Germinal center (tissue), 1 donor: Measurements from ENCODE around the gene TTC39B.

ENCODE experiments used
- DNase-seq: peaks from one replicate; pipeline ENCODE4 v3.0.0; 2012; ENCODE audit warnings: mixed read lengths, low spot score

The TTC39B gene

DNA sequence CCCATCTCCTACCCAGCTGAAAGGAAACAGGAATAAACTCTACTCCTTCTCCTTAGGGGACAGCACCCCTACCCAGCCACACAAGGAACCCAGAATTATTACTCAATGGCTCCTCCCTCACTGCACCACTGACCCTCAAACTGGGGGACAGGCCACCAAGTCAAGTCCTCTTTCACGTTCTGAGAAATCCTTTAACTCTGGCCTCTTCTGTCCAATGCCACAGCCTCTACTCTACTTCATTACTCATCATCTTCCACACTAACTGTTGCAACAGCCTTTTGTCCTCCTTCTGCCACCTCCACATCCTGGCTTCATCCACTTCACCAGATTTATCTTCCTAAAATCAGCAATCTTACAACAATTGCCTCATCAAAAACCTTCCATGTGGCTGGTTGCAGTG, 6.8 kb downstream of the TTC39B start:
- no peak for DNase-seq

DNA sequence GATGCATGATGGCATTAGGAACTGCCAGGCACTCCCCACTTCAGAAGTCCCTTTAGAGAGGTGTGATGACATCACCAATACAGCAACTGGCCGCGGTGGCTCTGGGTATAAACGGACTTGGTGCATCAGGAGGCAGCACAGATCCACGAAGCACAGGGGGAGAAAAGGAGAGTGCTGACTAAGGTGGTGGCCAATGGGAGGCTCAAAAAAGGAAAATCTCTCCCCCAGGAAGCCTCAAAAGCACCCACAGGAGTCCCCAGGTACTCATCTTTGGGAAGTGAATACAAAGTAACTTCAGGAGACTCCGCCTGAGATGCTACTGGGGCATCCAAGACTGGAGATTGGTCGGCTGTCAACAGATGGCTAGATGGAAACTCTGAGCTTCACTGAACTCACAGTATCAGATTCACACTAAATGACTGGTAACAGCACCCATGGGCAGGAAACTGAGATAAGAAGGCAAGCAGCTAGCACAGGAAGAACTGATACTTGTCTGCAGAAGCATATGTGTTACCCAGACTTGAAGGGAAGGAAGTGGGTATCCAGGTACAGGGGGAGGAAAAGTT, 7.6 kb downstream of the TTC39B start:
- DNase-seq, result no peak

DNA sequence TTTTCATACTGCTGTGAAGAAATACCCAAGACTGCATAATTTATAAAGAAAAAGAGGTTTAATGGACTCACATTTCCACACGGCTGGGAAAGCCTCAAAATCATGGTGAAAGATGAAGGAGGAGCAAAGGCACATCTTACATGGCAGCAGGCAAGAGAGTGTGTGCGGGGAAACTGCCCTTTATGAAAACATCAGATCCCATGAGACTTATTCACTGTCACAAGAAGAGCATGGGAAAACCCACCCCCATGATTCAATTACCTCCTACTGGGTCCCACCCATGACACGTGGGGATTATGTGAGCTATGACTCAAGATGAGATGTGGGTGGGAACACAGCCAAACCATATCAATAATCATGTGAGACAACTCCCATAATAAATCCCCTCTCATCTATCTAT, 8.7 kb downstream of the TTC39B start:
- no peak for DNase-seq

DNA sequence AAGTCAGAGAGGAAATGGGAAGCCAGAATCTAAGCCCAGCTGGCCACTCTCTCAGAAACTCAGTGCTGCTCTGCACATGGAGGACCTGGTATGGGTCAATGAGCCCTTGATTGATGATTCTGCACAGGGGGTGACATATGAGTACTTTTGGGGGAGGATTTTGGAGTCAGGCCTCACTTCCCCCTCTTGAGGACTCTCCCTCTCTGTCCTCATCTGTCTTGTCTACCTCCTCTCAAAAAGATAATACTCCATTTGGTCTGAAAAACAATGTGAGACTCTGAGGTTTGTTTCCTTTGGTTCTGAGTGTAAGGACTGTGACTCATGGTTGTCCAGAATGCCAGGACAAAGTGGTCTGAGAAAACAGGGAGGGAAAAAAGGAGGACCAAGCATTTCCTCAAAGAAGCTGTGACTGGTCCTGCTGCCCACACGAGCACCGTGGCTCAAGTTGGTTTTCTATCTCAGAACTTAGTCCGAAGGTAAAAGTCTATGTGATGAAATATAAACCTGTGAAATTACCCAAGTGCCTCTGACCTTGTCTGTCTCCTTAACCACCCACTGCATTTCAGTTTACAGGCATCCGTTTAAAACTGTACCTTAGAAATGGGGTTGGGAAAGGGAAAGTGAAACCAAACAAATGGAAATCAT, 11.1 kb downstream of the TTC39B start:
- DNase-seq, result no peak

DNA sequence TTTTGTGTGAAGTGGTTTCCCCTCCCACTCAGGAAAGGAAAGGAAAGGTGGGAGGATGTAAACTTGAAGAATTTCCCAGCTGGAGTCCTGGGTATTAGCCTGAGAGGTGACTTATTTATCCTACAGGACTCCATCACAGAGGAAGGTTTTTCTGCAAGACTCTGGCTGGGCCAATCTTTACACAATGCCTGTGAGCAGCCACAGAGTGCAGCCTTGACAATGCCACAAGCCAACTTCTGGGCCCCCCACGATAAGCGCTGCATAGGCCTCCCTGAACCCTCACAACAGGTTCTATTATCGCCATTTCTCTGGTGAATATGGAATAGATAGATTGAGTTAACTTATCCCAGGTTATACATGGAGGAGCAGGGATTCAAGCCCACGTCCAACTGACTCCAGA, 12.4 kb downstream of the TTC39B start:
- no peak for DNase-seq

DNA sequence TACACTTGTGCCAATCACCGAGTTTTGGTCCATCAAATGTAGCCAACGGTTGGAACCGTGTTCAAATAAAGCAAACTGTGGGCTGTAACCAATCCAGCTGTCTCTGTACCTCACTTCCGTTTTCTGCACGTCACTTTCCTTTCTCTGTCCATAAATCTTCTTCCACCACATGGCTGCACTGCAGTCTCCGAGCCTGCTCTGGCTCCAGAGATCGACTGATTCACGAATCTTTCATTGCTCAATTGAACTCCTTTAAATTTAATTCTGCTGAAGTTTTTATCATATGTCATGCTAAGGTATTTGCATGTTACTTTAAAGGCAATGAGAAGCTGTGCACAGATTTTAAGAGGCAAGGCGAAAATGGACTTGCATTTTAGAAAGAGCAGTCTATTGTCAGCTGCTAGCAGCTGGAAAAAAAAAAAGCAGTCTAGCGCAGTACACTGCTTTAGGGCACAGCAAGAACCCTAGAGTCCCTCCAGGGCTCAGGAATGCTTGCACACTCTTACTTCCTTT, 13.2 kb downstream of the TTC39B start:
- DNase-seq, result no peak

DNA sequence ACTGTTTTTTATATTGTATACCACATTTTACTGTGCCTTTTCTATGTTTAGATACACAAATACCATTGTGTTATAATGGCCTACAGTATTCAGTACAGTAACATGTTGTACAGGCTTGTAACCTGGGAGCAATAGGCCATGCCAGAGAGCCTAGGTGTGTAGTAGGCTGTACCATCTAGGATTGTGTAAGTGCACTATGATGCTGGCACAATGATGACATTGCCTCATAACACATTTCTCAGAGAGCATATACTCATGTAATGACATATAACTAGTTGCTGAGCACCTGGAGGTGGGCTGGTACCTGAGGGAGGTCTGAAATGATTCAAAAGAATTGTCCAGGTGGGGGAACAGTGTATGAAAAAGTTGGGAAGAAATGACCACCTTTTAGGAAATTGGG, 13.9 kb downstream of the TTC39B start:
- no peak for DNase-seq

DNA sequence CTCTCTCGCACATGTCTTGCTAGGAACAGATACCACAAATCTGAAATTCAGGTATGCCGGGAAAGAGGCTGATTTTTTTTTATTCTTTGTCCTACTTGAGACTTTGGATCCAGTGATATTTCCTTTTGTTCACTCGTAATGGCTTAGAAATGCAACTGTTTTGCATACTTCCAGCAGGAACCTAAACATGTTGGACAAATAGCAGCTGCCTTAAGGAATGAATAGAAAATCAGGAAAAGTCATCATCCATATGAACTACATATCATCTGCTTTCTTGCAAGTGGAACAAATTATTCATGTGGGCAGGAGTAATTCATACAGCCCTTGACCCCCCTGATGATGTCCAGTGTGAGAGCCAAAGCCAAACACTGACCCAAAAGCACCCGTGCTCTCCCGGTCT, 17.4 kb downstream of the TTC39B start:
- no peak for DNase-seq

DNA sequence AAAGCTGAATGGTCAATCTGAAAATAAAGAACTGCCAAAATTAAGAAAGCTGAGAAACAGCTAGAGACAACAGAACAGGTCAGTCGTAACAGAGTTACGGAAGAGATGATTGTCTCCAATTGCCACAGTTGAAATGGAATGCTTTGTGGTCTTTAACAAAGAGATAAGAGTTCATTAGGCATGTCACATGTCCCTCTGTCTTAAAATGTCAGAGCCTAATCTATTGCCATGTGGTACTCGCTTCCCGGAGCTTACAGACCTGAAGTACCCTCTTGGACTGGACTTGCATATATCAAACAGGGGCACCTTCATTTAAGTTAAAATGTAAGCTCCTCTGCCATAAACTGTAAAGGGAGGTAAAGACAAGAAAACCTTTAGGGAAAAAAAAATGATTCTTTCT, 19.7 kb downstream of the TTC39B start:
- DNase-seq, result no peak

DNA sequence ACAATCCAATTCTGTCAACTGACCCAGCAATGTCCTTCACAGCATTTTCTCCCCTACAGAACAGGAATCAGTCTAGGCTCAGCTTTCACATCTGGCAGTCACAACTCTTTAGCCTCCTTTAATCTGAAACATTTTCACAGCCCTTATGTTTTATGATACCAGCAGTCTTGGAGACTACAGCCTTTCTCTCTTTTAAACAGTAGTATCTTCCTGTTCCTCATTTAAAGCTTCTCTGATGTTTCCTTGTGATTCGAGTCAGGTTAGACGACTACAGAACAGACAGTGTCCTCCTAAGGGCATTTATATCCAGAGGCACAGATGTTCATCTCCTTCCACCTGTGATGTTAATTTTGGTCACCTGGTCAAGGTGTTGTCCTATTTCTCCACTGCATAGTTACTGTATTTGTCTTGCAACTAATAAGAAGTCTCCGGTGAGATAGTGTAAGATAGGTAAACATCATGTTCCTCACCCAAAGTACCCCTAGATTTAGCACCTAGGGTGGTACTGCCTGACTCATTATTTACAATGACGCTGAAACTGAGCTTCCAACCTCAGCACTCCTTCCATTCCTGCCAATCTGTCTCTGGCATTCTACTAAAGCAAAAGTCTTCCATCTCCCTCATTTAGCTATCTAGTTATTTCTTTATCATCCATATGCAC, 20.7 kb downstream of the TTC39B start:
- DNase-seq, result no peak

DNA sequence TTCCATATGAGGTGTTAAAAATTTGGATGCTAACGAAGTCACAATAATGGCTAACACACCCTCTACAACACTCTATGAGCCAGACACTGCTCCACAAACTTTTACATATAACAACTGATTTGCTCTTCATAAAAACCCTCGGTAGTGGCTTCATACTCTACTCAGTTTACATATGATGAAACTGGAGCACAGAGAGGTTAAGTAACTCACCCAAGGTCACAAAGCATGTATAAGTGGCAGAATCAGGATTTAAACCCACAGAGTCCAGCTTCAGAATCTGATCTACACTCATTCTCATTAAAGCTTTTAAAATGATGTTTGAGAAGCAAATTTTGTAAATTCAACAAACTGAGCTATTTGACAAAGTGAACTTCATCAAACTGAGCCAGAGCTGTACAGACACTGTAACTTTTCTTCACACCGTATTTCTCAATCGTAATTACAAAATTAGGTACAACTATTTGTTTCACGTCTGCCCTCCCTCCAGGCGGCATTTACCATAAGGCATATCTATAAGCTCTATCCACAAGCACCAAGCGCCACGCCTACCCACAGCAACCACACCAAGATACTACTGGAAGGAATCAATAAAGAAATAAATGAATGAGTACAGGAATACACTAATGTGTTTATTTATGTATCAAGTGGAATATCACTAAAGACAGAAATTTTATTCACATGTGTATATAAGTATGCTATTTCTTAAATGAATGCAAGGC, 24.3 kb downstream of the TTC39B start:
- DNase-seq, result no peak

DNA sequence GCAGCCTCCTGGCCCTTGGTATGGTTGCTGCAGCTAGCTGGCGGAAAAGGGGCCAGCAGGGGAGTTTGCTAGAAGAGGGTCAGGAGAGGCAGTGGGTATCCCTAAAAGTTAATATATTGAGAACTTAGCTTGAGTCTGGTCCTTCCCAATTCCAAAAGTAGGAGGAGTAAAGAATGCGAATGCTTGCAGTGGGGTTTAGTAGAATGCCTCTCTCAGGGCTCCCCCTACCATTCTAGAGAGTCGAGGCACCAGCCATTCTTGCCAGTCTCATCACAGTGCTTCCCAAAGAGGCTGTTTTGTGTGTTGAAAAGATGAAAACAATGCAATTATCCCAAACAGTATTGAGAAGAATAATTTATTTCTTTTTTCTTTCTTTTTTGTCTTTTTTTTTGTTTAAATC, 26.4 kb downstream of the TTC39B start:
- DNase-seq, result no peak

DNA sequence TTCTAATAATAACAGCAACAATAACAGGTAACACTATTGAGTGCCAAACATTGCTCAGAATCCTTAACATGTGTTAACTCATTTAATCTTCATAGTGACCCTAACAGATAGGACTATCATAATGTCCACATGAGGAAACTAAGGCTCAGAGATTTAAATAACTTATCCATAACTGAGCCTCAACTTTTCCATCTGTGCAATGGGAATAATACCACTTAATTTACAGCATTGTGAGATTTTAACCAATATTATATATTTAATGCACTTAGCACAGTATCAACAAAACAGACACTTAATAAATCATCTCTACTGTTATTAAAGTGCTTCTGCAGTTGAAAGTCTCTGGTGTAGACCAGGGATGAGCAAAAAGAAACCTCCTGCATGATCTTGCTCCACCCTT, 28.2 kb downstream of the TTC39B start:
- no peak for DNase-seq

DNA sequence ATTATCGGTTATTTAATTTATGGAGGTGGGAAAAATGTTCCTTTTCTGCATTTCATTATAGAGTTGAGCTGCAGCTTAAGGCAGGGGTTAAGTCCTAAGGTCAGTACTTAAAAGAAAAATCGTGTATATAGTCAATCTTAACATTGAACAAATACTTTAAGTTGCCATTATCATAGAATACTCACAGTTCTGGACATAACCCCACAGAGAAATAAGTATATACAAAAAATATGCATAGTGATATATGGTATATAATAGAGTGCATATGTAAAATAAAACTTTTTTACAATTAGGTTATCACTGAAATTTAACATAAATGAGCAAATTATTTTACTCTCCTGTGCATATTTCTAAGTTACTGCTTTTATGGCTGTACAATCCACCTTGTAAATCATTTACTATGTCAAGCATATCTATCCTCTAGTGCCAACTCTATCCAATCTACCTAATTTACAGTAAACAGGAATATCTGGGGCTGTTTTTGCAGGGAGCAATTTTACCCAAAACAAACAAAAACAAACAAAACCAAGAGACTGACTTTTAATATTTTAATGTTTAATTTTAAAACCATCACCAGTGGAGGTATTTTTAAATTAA, 28.8 kb downstream of the TTC39B start:
- no peak for DNase-seq

DNA sequence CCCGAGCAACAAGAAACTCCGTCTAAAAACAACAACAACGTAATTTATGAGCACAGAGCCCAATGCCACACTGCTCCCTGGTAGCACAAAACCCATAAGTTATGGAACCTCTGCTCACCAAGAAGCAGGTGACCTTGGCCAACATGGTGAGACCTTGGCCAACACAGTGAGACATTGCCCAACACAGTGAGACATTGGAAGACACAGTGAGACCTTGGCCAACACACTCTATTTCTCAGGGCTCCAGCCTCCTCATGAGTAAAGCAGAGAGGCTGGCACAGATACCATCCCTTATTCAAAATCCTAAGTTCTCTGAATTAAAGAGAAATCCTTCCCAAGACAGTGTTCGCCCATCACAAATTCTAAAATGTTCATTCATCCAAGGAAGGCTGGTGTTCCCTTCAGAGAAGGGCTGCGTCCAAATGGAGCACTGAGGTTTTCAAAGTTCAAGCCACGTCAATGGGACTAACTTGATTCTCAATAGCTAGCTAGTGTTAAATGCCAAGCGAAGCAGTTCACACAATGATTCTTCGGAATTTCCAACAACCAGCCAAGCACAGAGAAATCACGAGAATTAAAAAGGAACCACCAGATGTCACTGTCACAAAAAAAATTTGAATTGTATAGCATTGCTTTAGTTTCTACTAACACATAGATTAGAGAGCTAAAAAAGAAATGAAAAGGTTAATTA, 29.5 kb downstream of the TTC39B start:
- DNase-seq, result no peak

DNA sequence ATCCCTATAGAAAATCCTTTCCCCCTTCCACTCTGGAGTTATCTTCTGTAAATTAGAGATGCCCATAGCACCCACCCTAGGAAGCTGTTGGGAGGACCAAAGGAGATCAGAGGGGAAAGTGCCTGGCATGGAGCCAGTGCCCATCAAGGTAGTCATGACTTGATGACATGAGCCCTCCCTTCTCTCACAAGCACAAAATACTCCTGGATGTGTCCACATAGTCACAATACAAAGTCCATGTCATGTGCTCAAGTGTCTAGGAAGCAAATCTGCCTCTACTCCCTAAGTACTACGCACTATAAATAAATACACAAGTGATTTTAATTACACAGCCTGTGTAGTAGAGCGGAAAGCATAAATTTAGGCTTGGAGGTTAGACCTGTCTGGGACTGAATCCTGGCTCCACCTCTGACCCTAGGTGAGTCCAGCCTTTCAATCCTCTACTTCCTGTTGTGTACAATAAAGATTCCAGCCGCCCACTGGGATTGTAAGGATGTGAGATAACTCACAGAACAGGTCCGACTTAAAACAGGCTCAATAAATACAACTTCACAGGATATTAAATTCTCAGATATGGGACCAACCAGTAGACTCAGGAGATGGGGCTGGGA, 30.6 kb downstream of the TTC39B start:
- no peak for DNase-seq

DNA sequence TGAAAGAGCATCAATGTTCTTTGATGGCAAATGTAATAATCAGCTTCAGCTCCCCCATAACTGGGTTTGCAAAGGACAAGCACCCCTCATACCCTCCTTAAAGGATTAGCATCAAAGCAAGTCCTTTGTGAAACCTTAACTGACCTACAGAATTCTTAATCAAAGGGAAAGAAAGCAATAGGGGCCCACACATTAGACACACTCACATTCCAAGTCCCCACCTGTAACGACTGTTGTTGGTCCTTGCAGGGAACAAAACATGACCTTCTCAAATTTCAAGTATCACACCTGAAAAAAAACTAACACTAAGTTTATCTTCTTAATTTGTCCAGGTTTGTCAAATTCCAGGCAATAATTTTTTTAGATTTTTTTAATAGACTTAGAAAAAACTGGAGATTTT, 32.6 kb downstream of the TTC39B start:
- no peak for DNase-seq

DNA sequence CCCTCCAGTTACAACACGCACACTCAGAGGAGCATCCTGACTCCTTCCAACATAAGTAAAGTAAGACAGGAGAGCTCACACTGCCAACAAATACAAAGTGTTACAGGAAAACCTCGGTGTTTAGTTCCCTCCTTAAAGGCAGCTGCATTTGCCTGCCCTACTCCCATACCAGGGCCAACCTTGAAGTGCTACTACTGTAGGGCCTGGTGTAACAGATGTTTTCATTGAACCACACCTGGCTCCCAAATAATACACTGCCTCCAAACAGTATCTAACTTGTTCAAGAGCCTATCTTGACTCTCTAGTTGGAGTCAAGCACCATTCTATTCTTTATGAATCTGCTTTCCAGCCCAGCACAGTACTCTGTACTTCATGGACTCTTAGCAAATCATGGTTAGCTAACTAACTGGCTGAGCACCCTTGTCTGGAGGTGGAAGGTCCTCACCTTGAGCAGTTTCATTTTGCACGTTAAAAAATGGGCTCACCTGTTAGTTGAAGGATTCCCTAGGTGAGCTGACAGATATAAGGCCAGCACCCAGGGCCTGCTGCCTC, 34.6 kb downstream of the TTC39B start:
- no peak for DNase-seq

DNA sequence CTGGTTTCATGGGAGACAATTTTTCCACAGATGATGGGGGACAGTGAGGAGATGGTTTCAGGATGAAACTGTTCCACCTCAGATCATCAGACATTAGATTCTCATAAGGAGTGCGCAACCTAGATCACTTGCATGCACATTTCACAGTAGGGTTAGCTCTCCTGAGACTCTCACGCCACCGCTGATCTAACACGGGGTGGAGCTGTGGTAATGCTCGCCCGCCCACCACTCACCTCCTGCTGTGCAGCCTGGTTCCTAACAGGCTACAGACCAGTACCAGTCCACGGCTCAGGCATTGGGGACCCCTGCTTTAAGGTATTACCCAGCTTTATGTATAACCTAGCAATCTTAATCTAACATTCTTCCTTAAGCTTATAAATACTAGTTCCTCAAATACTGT, 35.6 kb downstream of the TTC39B start:
- DNase-seq, result no peak

DNA sequence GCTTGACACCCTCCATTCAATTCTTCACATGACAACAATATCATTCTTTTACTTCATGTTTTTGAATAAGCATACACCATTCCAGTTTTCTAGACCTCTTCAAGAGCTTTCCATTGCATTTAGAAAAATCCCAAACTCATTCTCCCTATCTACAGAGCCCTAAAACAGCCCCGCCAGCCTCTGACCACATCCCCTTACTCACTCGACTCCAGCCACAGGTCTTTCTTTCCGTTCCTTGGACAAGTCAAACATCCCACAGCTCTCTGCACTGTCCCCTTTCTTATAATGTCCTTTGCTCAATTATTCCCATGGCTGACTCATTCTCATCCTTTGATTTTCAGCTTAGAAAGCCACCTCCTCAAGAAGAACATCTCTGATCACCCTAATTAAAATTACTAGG, 38.2 kb downstream of the TTC39B start:
- no peak for DNase-seq

DNA sequence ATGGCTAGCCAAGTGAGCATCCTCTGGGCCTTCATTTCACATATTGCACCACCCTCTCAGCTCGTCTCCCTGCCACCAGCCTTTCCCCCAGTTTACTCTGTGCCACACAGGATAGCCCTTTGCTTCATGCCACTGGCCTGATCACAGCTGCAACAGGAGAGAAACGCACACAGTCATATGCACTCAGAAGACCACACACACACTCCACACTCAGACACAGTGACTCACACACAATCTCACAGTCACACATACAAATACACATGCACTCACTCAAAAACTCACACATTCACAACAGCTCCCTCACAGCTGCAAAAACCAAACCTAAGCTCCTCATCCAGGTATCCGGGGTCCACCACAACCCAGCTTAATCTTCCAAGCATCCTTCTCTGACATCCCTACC, 38.7 kb downstream of the TTC39B start:
- no peak for DNase-seq
